Measurements from ENCODE around the gene SLX4. TPM values are rescaled to one million over a fixed set of nuclear protein-coding genes. Genes with fewer than 3 reads are reported as not detected.

SLX4 gene
- total RNA-seq, 2 experiments from 2014 or later = 14.3 to 14.9 TPM

GRCh38 chr16:3646348-3646920, 35.0 kb upstream of the SLX4 start:
- Mint-ChIP-seq H3K27me3 (no peaks in the 10 kb centered on the region), H3K4me3 (no peak overlapping the region), H3K27ac (peak overlapping the region; percentile 5), H3K9me3 (no peaks in the 10 kb centered on the region), H3K4me1 (peaks cover 8% of the 10 kb centered on the region), H3K36me3 (ENCODE audit: low read depth) (peaks cover 4% of the 10 kb centered on the region)
- ChIA-PET POLR2A (no interaction called here), CTCF (interaction anchor here (0.6 kb wide), 1 partner anchor 61 kb away, joined by 4 read pairs; no protein-coding TSS in a partner anchor)
- DNase-seq = peak; percentile 11

- Mint-ChIP-seq H3K27me3 (no peaks in the 10 kb centered on the region), H3K27ac (no peak overlapping the region), H3K36me3 (ENCODE audit: low read depth) (peaks cover 3% of the 10 kb centered on the region), H3K4me1 (peaks cover 9% of the 10 kb centered on the region), H3K4me3 (no peak overlapping the region), H3K9me3 (no peaks in the 10 kb centered on the region)
- ChIA-PET POLR2A (no interaction called here), CTCF (no interaction called here)
- DNase-seq = peak; percentile 6
Observed at GRCh38 chr16:3645504-3646347, 34.3 kb upstream of the SLX4 start.

GRCh38 chr16:3645108-3645503, 33.7 kb upstream of the SLX4 start:
- H3K9me3 Mint-ChIP-seq = no peaks in the 10 kb centered on the region
- no peaks in the 10 kb centered on the region for H3K27me3 Mint-ChIP-seq
- H3K36me3 Mint-ChIP-seq (ENCODE audit: low read depth) = peaks cover 6% of the 10 kb centered on the region
- H3K4me1 Mint-ChIP-seq = peaks cover 9% of the 10 kb centered on the region
- H3K27ac Mint-ChIP-seq = no peak overlapping the region
- CTCF ChIA-PET = interaction anchor here (0.8 kb wide), 1 partner anchor 9 kb away, joined by 3 read pairs; no protein-coding TSS in a partner anchor
- POLR2A ChIA-PET = no interaction called here
- peak; percentile 11 for DNase-seq
- H3K4me3 Mint-ChIP-seq = no peak overlapping the region

GRCh38 chr16:3643095-3643730, 31.8 kb upstream of the SLX4 start:
- H3K27me3 Mint-ChIP-seq = no peaks in the 10 kb centered on the region
- H3K36me3 Mint-ChIP-seq (ENCODE audit: low read depth) = peaks cover 11% of the 10 kb centered on the region
- H3K9me3 Mint-ChIP-seq = no peaks in the 10 kb centered on the region
- ChIA-PET POLR2A (no interaction called here), CTCF (no interaction called here)
- DNase-seq = peak; percentile 9
- H3K4me3 Mint-ChIP-seq = no peak overlapping the region
- no peak overlapping the region for H3K27ac Mint-ChIP-seq
- H3K4me1 Mint-ChIP-seq = peaks cover 15% of the 10 kb centered on the region

- H3K27me3 Mint-ChIP-seq = no peaks in the 10 kb centered on the region
- DNase-seq = peak; percentile 10
- ChIA-PET POLR2A (no interaction called here), CTCF (no interaction called here)
- H3K36me3 Mint-ChIP-seq (ENCODE audit: low read depth) = peaks cover 11% of the 10 kb centered on the region
- H3K9me3 Mint-ChIP-seq = no peaks in the 10 kb centered on the region
- H3K4me3 Mint-ChIP-seq = no peak overlapping the region
- peaks cover 19% of the 10 kb centered on the region for H3K4me1 Mint-ChIP-seq
- no peak overlapping the region for H3K27ac Mint-ChIP-seq
Observed at GRCh38 chr16:3642397-3643094, 31.1 kb upstream of the SLX4 start.

GRCh38 chr16:3641801-3642396, 30.5 kb upstream of the SLX4 start:
- ChIA-PET CTCF (no interaction called here), POLR2A (no interaction called here)
- no peaks in the 10 kb centered on the region for H3K27me3 Mint-ChIP-seq
- no peaks in the 10 kb centered on the region for H3K9me3 Mint-ChIP-seq
- H3K36me3 Mint-ChIP-seq (ENCODE audit: low read depth) = peaks cover 11% of the 10 kb centered on the region
- no peak overlapping the region for H3K4me3 Mint-ChIP-seq
- no peak overlapping the region for H3K27ac Mint-ChIP-seq
- peak; percentile 8 for DNase-seq
- peaks cover 26% of the 10 kb centered on the region for H3K4me1 Mint-ChIP-seq

- ChIA-PET CTCF (no interaction called here), POLR2A (interaction anchor here (1.2 kb wide), 1 partner anchor 13 kb away, joined by 3 read pairs; the partner anchor contains the start of gene DNASE1)
- Mint-ChIP-seq H3K27ac (no peak overlapping the region), H3K27me3 (no peaks in the 10 kb centered on the region), H3K36me3 (ENCODE audit: low read depth) (peaks cover 12% of the 10 kb centered on the region), H3K4me1 (peaks cover 24% of the 10 kb centered on the region), H3K9me3 (no peaks in the 10 kb centered on the region), H3K4me3 (no peak overlapping the region)
- peak; percentile 11 for DNase-seq
Observed at GRCh38 chr16:3640632-3641501, 29.5 kb upstream of the SLX4 start.

GRCh38 chr16:3640207-3640606, 28.8 kb upstream of the SLX4 start:
- peaks cover 14% of the 10 kb centered on the region for H3K36me3 Mint-ChIP-seq (ENCODE audit: low read depth)
- no peak for DNase-seq
- CTCF ChIA-PET = no interaction called here
- no peak overlapping the region for H3K27ac Mint-ChIP-seq
- H3K4me3 Mint-ChIP-seq = no peak overlapping the region
- H3K9me3 Mint-ChIP-seq = no peaks in the 10 kb centered on the region
- no peaks in the 10 kb centered on the region for H3K27me3 Mint-ChIP-seq
- peaks cover 26% of the 10 kb centered on the region for H3K4me1 Mint-ChIP-seq
- POLR2A ChIA-PET = interaction anchor here (1.2 kb wide), 1 partner anchor 14 kb away, joined by 3 read pairs; the partner anchor contains the start of gene DNASE1

- Mint-ChIP-seq H3K27me3 (no peaks in the 10 kb centered on the region), H3K4me3 (no peak overlapping the region), H3K36me3 (ENCODE audit: low read depth) (peaks cover 14% of the 10 kb centered on the region), H3K27ac (no peak overlapping the region), H3K4me1 (peaks cover 26% of the 10 kb centered on the region), H3K9me3 (no peaks in the 10 kb centered on the region)
- DNase-seq = no peak
- ChIA-PET POLR2A (interaction anchor here (1.4 kb wide), 1 partner anchor 13 kb away, joined by 4 read pairs; no protein-coding TSS in a partner anchor), CTCF (interaction anchor here (1.1 kb wide), 1 partner anchor 13 kb away, joined by 3 read pairs; no protein-coding TSS in a partner anchor)
Observed at GRCh38 chr16:3638916-3639644, 27.7 kb upstream of the SLX4 start.

GRCh38 chr16:3637371-3637923, 26.0 kb upstream of the SLX4 start:
- Mint-ChIP-seq H3K4me3 (no peak overlapping the region), H3K27me3 (no peaks in the 10 kb centered on the region), H3K27ac (no peak overlapping the region), H3K9me3 (no peaks in the 10 kb centered on the region), H3K36me3 (ENCODE audit: low read depth) (peaks cover 14% of the 10 kb centered on the region), H3K4me1 (peaks cover 26% of the 10 kb centered on the region)
- ChIA-PET CTCF (interaction anchor here (1.0 to 1.4 kb wide), 4 partner anchors 11 to 66 kb away, joined by 3 to 5 read pairs (median 4); partner anchors contain the start of gene SLX4), POLR2A (interaction anchor here (1.2 to 1.6 kb wide), 3 partner anchors 11 to 80 kb away, joined by 3 to 4 read pairs (median 4); partner anchors contain the start of genes SLX4 and TRAP1)
- DNase-seq = peak; percentile 25
